ENCODE data around the gene PTPRN2.

- TF ChIP-seq CTCF (IDR thresholded peaks at IDR 0.05) (no peak), POLR2AphosphoS5 (IDR thresholded peaks at IDR 0.05) (no peak), EP300 (IDR thresholded peaks at IDR 0.05) (no peak), POLR2A (IDR thresholded peaks at IDR 0.05) (no peak)
Measured at GRCh38 chr7:158236400-158236799, 351.2 kb downstream of the PTPRN2 start.

All from sigmoid colon (tissue), 4 donors.